Measurements from ENCODE around the gene MLLT1. TPM values are rescaled to one million over a fixed set of nuclear protein-coding genes. Genes with fewer than 3 reads are reported as not detected.

MLLT1 gene
- total RNA-seq, 2 experiments from 2014 or later, result 17.5 to 56.0 TPM

- H3K27ac ChIP-seq (ENCODE audit: low read depth, low read length, poor library complexity, severe bottlenecking), result no peak overlapping the region
- ChIA-PET POLR2A (interaction anchor here (0.7 to 1.1 kb wide), 2 partner anchors 30 to 518 kb away, joined by 3 to 4 read pairs; partner anchors contain the start of gene CATSPERD), CTCF (ENCODE audit: unreplicated experiment) (no interaction called here)
- no peaks in the 10 kb centered on the region for H3K9me2 ChIP-seq (ENCODE audit: insufficient read depth, low read length)
- H3K4me2 ChIP-seq (ENCODE audit: low read length), result no peak overlapping the region
- TF ChIP-seq EZH2phosphoT487 (IDR thresholded peaks at IDR 0.05; ENCODE audit: borderline replicate concordance, low read depth, low read length) (no peak), CTCF (conservative IDR thresholded peaks at IDR 0.05; ENCODE audit: low read length) (no peak)
- no peak overlapping the region for H3K4me3 ChIP-seq (ENCODE audit: low read depth, low read length, poor library complexity, severe bottlenecking)
- no peak overlapping the region for H2AFZ ChIP-seq (ENCODE audit: low read length)
- DNase-seq (ENCODE audit: low spot score), result no peak
- no peaks in the 10 kb centered on the region for H3K9me3 ChIP-seq (ENCODE audit: low read length)
- no peaks in the 10 kb centered on the region for H4K20me1 ChIP-seq (ENCODE audit: insufficient read depth, low read length)
- H3K4me1 ChIP-seq (ENCODE audit: insufficient read depth, low read length, poor library complexity, severe bottlenecking), result peaks cover 3% of the 10 kb centered on the region
- BruUV-seq (replicated peaks), result no TSS peak
- peaks cover 11% of the 10 kb centered on the region for H3K79me2 ChIP-seq (ENCODE audit: insufficient read depth, low read depth, low read length)
- H3K36me3 ChIP-seq (ENCODE audit: insufficient read depth, low read length), result no peaks in the 10 kb centered on the region
- intact Hi-C loops (cut with micrococcal nuclease; ENCODE audit: unreplicated experiment), result no loop called here
These were observed 41.5 kb downstream of the MLLT1 start for GRCh38 chr19:6238256-6238642.

- no peaks in the 10 kb centered on the region for H4K20me1 ChIP-seq (ENCODE audit: insufficient read depth, low read length)
- no peak overlapping the region for H3K27ac ChIP-seq (ENCODE audit: low read depth, low read length, poor library complexity, severe bottlenecking)
- H3K9me2 ChIP-seq (ENCODE audit: insufficient read depth, low read length), result no peaks in the 10 kb centered on the region
- no peak overlapping the region for H3K4me3 ChIP-seq (ENCODE audit: low read depth, low read length, poor library complexity, severe bottlenecking)
- intact Hi-C loops (cut with micrococcal nuclease; ENCODE audit: unreplicated experiment), result no loop called here
- H3K4me2 ChIP-seq (ENCODE audit: low read length), result no peak overlapping the region
- no peak for TF ChIP-seq CTCF (conservative IDR thresholded peaks at IDR 0.05; ENCODE audit: low read length)
- TF ChIP-seq EZH2phosphoT487 (IDR thresholded peaks at IDR 0.05; ENCODE audit: borderline replicate concordance, low read depth, low read length), result no peak
- no TSS peak for BruUV-seq (replicated peaks)
- ChIA-PET CTCF (ENCODE audit: unreplicated experiment) (no interaction called here), POLR2A (interaction anchor here (0.6 kb wide), 2 partner anchors 62 to 1038 kb away, joined by 3 to 5 read pairs; no protein-coding TSS in a partner anchor)
- 0 out of 2 replicates have a peak, but pooled peaks cover 3% of the 10 kb centered on the region for H3K79me2 ChIP-seq (ENCODE audit: insufficient read depth, low read depth, low read length)
- H2AFZ ChIP-seq (ENCODE audit: low read length), result no peak overlapping the region
- H3K36me3 ChIP-seq (ENCODE audit: insufficient read depth, low read length), result no peaks in the 10 kb centered on the region
- H3K4me1 ChIP-seq (ENCODE audit: insufficient read depth, low read length, poor library complexity, severe bottlenecking), result no peaks in the 10 kb centered on the region
- no peak for DNase-seq (ENCODE audit: low spot score)
- H3K9me3 ChIP-seq (ENCODE audit: low read length), result no peaks in the 10 kb centered on the region
These were observed 43.2 kb downstream of the MLLT1 start for GRCh38 chr19:6236310-6237291.

All from OCI-LY7 (cell line).